ENCODE measurements around the gene TNIP2.

- TF ChIP-seq POLR2AphosphoS5 (IDR thresholded peaks at IDR 0.05) (no peak), CTCF (IDR thresholded peaks at IDR 0.05) (no peak)
Observed at GRCh38 chr4:2795300-2795892, 39.3 kb upstream of the TNIP2 start.

Measured in suprapubic skin (tissue), 3 donors.